CD4-positive, alpha-beta T cell treated with Interferon gamma for 1 hour (primary cell): ENCODE results near the gene ACP4.
"Not testable (repeated sequence)": the region's sequence is repeated elsewhere in the genome, so short reads cannot be mapped to it uniquely, and the experiment has no call there.

Experiments
- DNase-seq: peaks from one replicate; pipeline ENCODE4 v3.0.0-alpha.2; 2020

Gene ACP4

GRCh38 chr19:50797781-50798658 lies 7.8 kb downstream of the ACP4 start:
- no peak for DNase-seq

- no peak for DNase-seq
Observed at GRCh38 chr19:50798659-50799546, 8.7 kb downstream of the ACP4 start.

GRCh38 chr19:50799547-50799851 lies 9.3 kb downstream of the ACP4 start:
- DNase-seq = no peak

GRCh38 chr19:50801107-50801506 lies 10.9 kb downstream of the ACP4 start:
- DNase-seq = no peak

GRCh38 chr19:50803633-50804419 lies 13.6 kb downstream of the ACP4 start:
- no peak for DNase-seq

GRCh38 chr19:50804420-50805272 lies 14.4 kb downstream of the ACP4 start:
- peak; percentile 99 for DNase-seq

GRCh38 chr19:50808856-50809255 lies 18.6 kb downstream of the ACP4 start:
- no peak for DNase-seq

GRCh38 chr19:50811622-50812238 lies 21.5 kb downstream of the ACP4 start:
- not testable (repeated sequence) for DNase-seq

GRCh38 chr19:50812474-50812873 lies 22.3 kb downstream of the ACP4 start:
- no peak for DNase-seq

- DNase-seq = no peak
Observed at GRCh38 chr19:50814883-50815282, 24.7 kb downstream of the ACP4 start.

- DNase-seq = no peak
Observed at GRCh38 chr19:50815439-50815838, 25.2 kb downstream of the ACP4 start.

- peak; percentile 48 for DNase-seq
Observed at GRCh38 chr19:50817941-50818858, 28.0 kb downstream of the ACP4 start.

GRCh38 chr19:50818859-50819472 lies 28.8 kb downstream of the ACP4 start:
- DNase-seq = no peak

- no peak for DNase-seq
Observed at GRCh38 chr19:50819636-50820035, 29.4 kb downstream of the ACP4 start.

- no peak for DNase-seq
Observed at GRCh38 chr19:50820086-50820485, 29.9 kb downstream of the ACP4 start.

GRCh38 chr19:50820549-50821247 lies 30.5 kb downstream of the ACP4 start:
- DNase-seq = no peak

GRCh38 chr19:50821248-50821612 lies 31.0 kb downstream of the ACP4 start:
- DNase-seq = no peak

GRCh38 chr19:50821622-50822021 lies 31.4 kb downstream of the ACP4 start:
- DNase-seq = no peak

GRCh38 chr19:50822661-50823208 lies 32.5 kb downstream of the ACP4 start:
- no peak for DNase-seq
